ENCODE data around the gene VPS8. TPM values are rescaled to one million over a fixed set of nuclear protein-coding genes. Genes with fewer than 3 reads are reported as not detected.

Gene VPS8
- total and polyA plus RNA-seq, 2 of the 8 experiments (the other 6 are each of a cell fraction or from before 2014, with no cell fraction given) = 13.0 to 41.0 TPM

DNA sequence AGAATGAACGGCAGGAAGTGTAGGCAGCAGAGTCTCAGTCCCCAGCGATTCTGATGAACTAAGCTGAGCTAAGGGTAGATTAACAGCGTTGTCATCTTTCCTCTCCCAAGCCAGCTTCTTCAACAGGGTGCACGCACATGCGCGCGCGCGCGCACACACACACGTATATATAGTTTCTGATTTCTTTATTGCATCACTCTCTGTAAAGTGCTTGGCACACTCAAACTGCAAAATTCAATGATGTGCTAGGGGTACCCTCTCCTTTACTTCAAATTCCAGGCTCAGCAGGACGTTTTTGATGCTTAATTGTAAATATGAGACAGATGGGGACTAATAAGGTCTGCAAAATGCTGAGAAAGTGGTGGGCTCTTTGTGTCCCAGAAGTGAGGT lies 26.1 kb upstream of the VPS8 start:
- TF ChIP-seq SRF (IDR thresholded peaks at IDR 0.05; ENCODE audit: low read depth, low read length) (no peak), CTBP2 (IDR thresholded peaks at IDR 0.05; ENCODE audit: borderline replicate concordance, insufficient read depth, insufficient read length, low read length) (no peak), SIX5 (IDR thresholded peaks at IDR 0.05; ENCODE audit: low read depth, low read length) (no peak), TBP (IDR thresholded peaks at IDR 0.05; ENCODE audit: low read depth, low read length) (no peak), CHD1 (IDR thresholded peaks at IDR 0.05; ENCODE audit: low read depth, low read length) (no peak), RBBP5 (IDR thresholded peaks at IDR 0.05; ENCODE audit: borderline replicate concordance, low read depth, low read length) (no peak), SP1 (IDR thresholded peaks at IDR 0.05; ENCODE audit: low read depth, low read length) (no peak), SIN3A (conservative IDR thresholded peaks at IDR 0.05 in 1 of 2, IDR thresholded peaks at IDR 0.05 in 1 of 2; ENCODE audit: low read depth in 1 of 2, low read length in 2 of 2) (no peak), EP300 (IDR thresholded peaks at IDR 0.05; ENCODE audit: borderline replicate concordance in 1 of 2, low read depth in 2 of 2, low read length in 2 of 2) (no peak), TCF12 (IDR thresholded peaks at IDR 0.05; ENCODE audit: low read depth, low read length) (no peak), JUND (IDR thresholded peaks at IDR 0.05; ENCODE audit: low read length) (no peak), EGR1 (IDR thresholded peaks at IDR 0.05; ENCODE audit: borderline replicate concordance, low read depth, low read length) (no peak), CHD2 (IDR thresholded peaks at IDR 0.05; ENCODE audit: low read length) (no peak), NANOG (IDR thresholded peaks at IDR 0.05; ENCODE audit: insufficient read depth, low read depth, low read length, poor library complexity, severe bottlenecking) (no peak)
- Histone ChIP-seq H3K56ac (replicated peaks; ENCODE audit: insufficient read length, low read depth, low read length) (no peak overlapping the region), H3K4me3 (ENCODE audit: extremely low read depth in 1 of 4, insufficient read depth in 2 of 4, low read depth in 3 of 4, low read length in 4 of 4) (no peak overlapping the region), H3K4ac (replicated peaks; ENCODE audit: insufficient read length, low read depth, low read length) (no peak overlapping the region), H4K91ac (replicated peaks; ENCODE audit: insufficient read length, low read length) (no peak overlapping the region), H3K4me1 (replicated peaks in 1 of 4; ENCODE audit: control insufficient read depth in 3 of 4, insufficient read depth in 4 of 4, low read length in 3 of 4) (peaks cover 0 to 4% (median 1%) of the 10 kb centered on the region in 4 experiments; a peak in 3 of 7 replicates), H2BK120ac (replicated peaks; ENCODE audit: low read depth, low read length) (no peak overlapping the region), H3K14ac (ENCODE audit: insufficient read length) (no peak overlapping the region), H3K4me2 (ENCODE audit: insufficient read depth in 1 of 2, low read depth in 2 of 2, low read length in 2 of 2) (no peak overlapping the region), H3K18ac (ENCODE audit: extremely low read depth, low read length) (no peak overlapping the region), H3K9ac (replicated peaks in 1 of 4; ENCODE audit: extremely low read depth in 1 of 4, low read depth in 3 of 4, low read length in 3 of 4) (no peak overlapping the region; a peak in 1 of 7 replicates), H4K20me1 (replicated peaks in 1 of 2; ENCODE audit: control insufficient read depth in 1 of 2, insufficient read depth in 2 of 2, low read length in 2 of 2) (no peaks in the 10 kb centered on the region), H4K5ac (ENCODE audit: insufficient read length, low read depth, low read length) (no peak overlapping the region), H2BK12ac (ENCODE audit: low read depth, low read length) (0 out of 2 replicates have a peak overlapping the region, but pooled peaks have one; percentile 23), H2BK20ac (ENCODE audit: low read length) (no peak overlapping the region), H2AK5ac (ENCODE audit: low read depth, low read length) (no peak overlapping the region), H3K9me3 (ENCODE audit: insufficient read depth in 2 of 2, low read depth in 1 of 2, low read length in 1 of 2) (no peaks in the 10 kb centered on the region), H2BK15ac (ENCODE audit: low read length) (no peak overlapping the region), H3K27ac (ENCODE audit: low read depth, low read length) (no peak overlapping the region), H3K23ac (ENCODE audit: insufficient read length) (no peak overlapping the region), H4K8ac (ENCODE audit: extremely low read depth, insufficient read depth, low read length) (no peak overlapping the region), H3K79me2 (ENCODE audit: control insufficient read depth in 1 of 2, insufficient read depth in 2 of 2, low read length in 2 of 2) (no peaks in the 10 kb centered on the region), H3K23me2 (ENCODE audit: low read depth, low read length) (no peaks in the 10 kb centered on the region), H2BK5ac (ENCODE audit: low read depth, low read length) (no peak overlapping the region), H2AFZ (ENCODE audit: low read length) (no peak overlapping the region), H3K36me3 (ENCODE audit: control insufficient read depth in 2 of 4, insufficient read depth in 4 of 4, low read length in 3 of 4) (no peaks in the 10 kb centered on the region), H3K79me1 (ENCODE audit: low read depth, low read length) (no peaks in the 10 kb centered on the region), H3K27me3 (replicated peaks in 1 of 4; ENCODE audit: control insufficient read depth in 3 of 4, extremely low read depth in 1 of 4, insufficient read depth in 3 of 4, low read length in 3 of 4) (no peaks in the 10 kb centered on the region; a peak in 1 of 7 replicates)
- DNase-seq (ENCODE audit: low read depth in 1 of 2, low spot score in 2 of 2) (no peak), FAIRE-seq (no peak)
- ChIA-PET CTCF (ENCODE audit: partially characterized antibody) (interaction anchor here (0.6 to 2.9 kb wide), 18 partner anchors 8 to 244 kb away, joined by 3 to 17 read pairs (median 4); partner anchors contain the start of gene EPHB3), POLR2A (ENCODE audit: partially characterized antibody) (interaction anchor here (1.1 kb wide), 1 partner anchor 74 kb away, joined by 3 read pairs; the partner anchor contains the start of gene MAGEF1)
- 88% methylated on average over 12 of the region's 12 CpGs; no CpG with 5 or more reads in 1 of the 2 experiments for WGBS, 2 experiments (ENCODE audit: extremely low coverage in 1 of 2, insufficient coverage in 1 of 2, insufficient read length in 1 of 2, insufficient replicate concordance in 2 of 2, low coverage in 1 of 2, low lambda C conversion rate in 2 of 2, missing lambda C conversion rate in 1 of 2)
